Activated CD8-positive, alpha-beta T cell treated with anti-CD3 and anti-CD28 coated beads, Interleukin-2, amount 10 ng/mL, durations not matched to agents 7 days and 5 days (primary cell): Measurements from ENCODE around the gene SHFL. TPM values are rescaled to one million over a fixed set of nuclear protein-coding genes. Genes with fewer than 3 reads are reported as not detected.

ENCODE experiments used
- ATAC-seq: fragments of 150-1000 bp; cut with Tn5 transposase; one replicate; pipeline ENCODE4 v1.10.0; 2021; ENCODE audit warnings: moderate library complexity
- CTCF ChIA-PET: fragments of 350-600 bp; sonication (Branson Sonifier 250); formaldehyde crosslinking; loops from one replicate; lab custom pipeline; 2021; ENCODE audit warnings: antibody characterized with exemption; lab: Charles Lee
- POLR2A ChIA-PET: fragments of 350-600 bp; sonication (Branson Sonifier 250); formaldehyde crosslinking; loops from one replicate; lab custom pipeline; 2021; ENCODE audit warnings: antibody characterized with exemption; lab: Charles Lee
- DNase-seq: peaks from one replicate; pipeline ENCODE4 v3.0.0-alpha.2; 2020
- H3K27ac Mint-ChIP-seq: one replicate; pipeline ENCODE4 v1.8.0; 2021; ENCODE audit warnings: mild to moderate bottlenecking, mixed read lengths
- H3K27me3 Mint-ChIP-seq: one replicate; pipeline ENCODE4 v1.8.0; 2021; ENCODE audit warnings: low read depth, mixed read lengths
- H3K36me3 Mint-ChIP-seq: one replicate; pipeline ENCODE4 v1.8.0; 2021; ENCODE audit warnings: low read depth, mixed read lengths
- H3K4me1 Mint-ChIP-seq: one replicate; pipeline ENCODE4 v1.8.0; 2021; ENCODE audit warnings: low read depth, mixed read lengths
- H3K4me3 Mint-ChIP-seq: one replicate; pipeline ENCODE4 v1.8.0; 2021; ENCODE audit warnings: mild to moderate bottlenecking, mixed read lengths
- H3K9me3 Mint-ChIP-seq: one replicate; pipeline ENCODE4 v1.8.0; 2022; ENCODE audit warnings: mixed read lengths; ENCODE audit not compliant: insufficient read depth
- total RNA-seq, 2 experiments: library from RNA; stranded (reverse); gene quantifications; one replicate each; pipeline ENCODE4 v1.2.3, GENCODE V29; 2021

SHFL gene
- 10 to 100 TPM; 81.2 to 89.5 TPM for total RNA-seq

- Mint-ChIP-seq H3K4me1 (peaks cover 26% of the 10 kb centered on the region), H3K27ac (peak within 1 kb of the TSS; percentile 81), H3K9me3 (no peaks in the 10 kb centered on the region), H3K4me3 (peak within 1 kb of the TSS; percentile 81), H3K27me3 (no peaks in the 10 kb centered on the region), H3K36me3 (peaks cover 29% of the 10 kb centered on the region)
- DNase-seq, result peak; percentile 90
- POLR2A ChIA-PET, result interaction anchor here (1.4 kb wide), 1 partner anchor 11 kb away, joined by 3 read pairs; no protein-coding TSS in a partner anchor
- CTCF ChIA-PET, result interaction anchor here (1.0 kb wide), 1 partner anchor 27 kb away, joined by 6 read pairs; no protein-coding TSS in a partner anchor
- peak; percentile 98 for ATAC-seq
Measured at GRCh38 chr19:10085641-10086590, at the start of gene SHFL. TSS of gene SHFL (plus strand) at chr19:10086317. CDS start at chr19:10086428, 111 bp downstream.

GRCh38 chr19:10036601-10037071 lies 49.5 kb upstream of the SHFL start:
- Mint-ChIP-seq H3K4me1 (no peaks in the 10 kb centered on the region), H3K27ac (no peak overlapping the region), H3K27me3 (peaks cover 9% of the 10 kb centered on the region), H3K9me3 (no peaks in the 10 kb centered on the region), H3K36me3 (no peaks in the 10 kb centered on the region), H3K4me3 (no peak overlapping the region)
- DNase-seq, result no peak
- ATAC-seq, result no peak
- ChIA-PET POLR2A (no interaction called here), CTCF (interaction anchor here (1.7 kb wide), 1 partner anchor 9 kb away, joined by 8 read pairs; no protein-coding TSS in a partner anchor)

GRCh38 chr19:10037367-10037766 lies 48.8 kb upstream of the SHFL start:
- Mint-ChIP-seq H3K27ac (no peak overlapping the region), H3K9me3 (no peaks in the 10 kb centered on the region), H3K4me3 (no peak overlapping the region), H3K4me1 (no peaks in the 10 kb centered on the region), H3K36me3 (no peaks in the 10 kb centered on the region), H3K27me3 (peaks cover 7% of the 10 kb centered on the region)
- ATAC-seq (no peak), DNase-seq (no peak)
- ChIA-PET POLR2A (no interaction called here), CTCF (interaction anchor here (1.7 kb wide), 1 partner anchor 10 kb away, joined by 8 read pairs; no protein-coding TSS in a partner anchor)

GRCh38 chr19:10037809-10038208 lies 48.3 kb upstream of the SHFL start:
- peaks cover 5% of the 10 kb centered on the region for H3K27me3 Mint-ChIP-seq
- no peaks in the 10 kb centered on the region for H3K9me3 Mint-ChIP-seq
- no peak overlapping the region for H3K4me3 Mint-ChIP-seq
- H3K27ac Mint-ChIP-seq, result no peak overlapping the region
- CTCF ChIA-PET, result interaction anchor here (1.7 kb wide), 1 partner anchor 11 kb away, joined by 8 read pairs; no protein-coding TSS in a partner anchor
- DNase-seq (no peak), ATAC-seq (no peak)
- no peaks in the 10 kb centered on the region for H3K36me3 Mint-ChIP-seq
- no peaks in the 10 kb centered on the region for H3K4me1 Mint-ChIP-seq
- POLR2A ChIA-PET, result no interaction called here

- CTCF ChIA-PET, result interaction anchor here (0.5 to 1.2 kb wide), 2 partner anchors 113 to 146 kb away, joined by 3 to 4 read pairs; no protein-coding TSS in a partner anchor
Measured at GRCh38 chr19:10043286-10043927, 42.7 kb upstream of the SHFL start.

GRCh38 chr19:10044390-10044789 lies 41.7 kb upstream of the SHFL start:
- H3K4me3 Mint-ChIP-seq, result no peak overlapping the region
- no peaks in the 10 kb centered on the region for H3K9me3 Mint-ChIP-seq
- ChIA-PET POLR2A (no interaction called here), CTCF (no interaction called here)
- no peak overlapping the region for H3K27ac Mint-ChIP-seq
- DNase-seq (no peak), ATAC-seq (no peak)
- no peaks in the 10 kb centered on the region for H3K4me1 Mint-ChIP-seq
- H3K36me3 Mint-ChIP-seq, result no peaks in the 10 kb centered on the region
- peaks cover 6% of the 10 kb centered on the region for H3K27me3 Mint-ChIP-seq

More at GRCh38 chr19:10043286-10043927, 42.7 kb upstream of the SHFL start:
- no peak for DNase-seq
- Mint-ChIP-seq H3K9me3 (no peaks in the 10 kb centered on the region), H3K27me3 (peaks cover 6% of the 10 kb centered on the region), H3K4me1 (no peaks in the 10 kb centered on the region), H3K27ac (no peak overlapping the region), H3K36me3 (no peaks in the 10 kb centered on the region), H3K4me3 (no peak overlapping the region)
- no peak for ATAC-seq
- POLR2A ChIA-PET, result no interaction called here

GRCh38 chr19:10045371-10045770 lies 40.7 kb upstream of the SHFL start:
- Mint-ChIP-seq H3K9me3 (no peaks in the 10 kb centered on the region), H3K27ac (no peak overlapping the region), H3K4me1 (no peaks in the 10 kb centered on the region), H3K4me3 (no peak overlapping the region), H3K36me3 (no peaks in the 10 kb centered on the region), H3K27me3 (peaks cover 6% of the 10 kb centered on the region)
- CTCF ChIA-PET, result no interaction called here
- POLR2A ChIA-PET, result no interaction called here
- no peak for DNase-seq
- ATAC-seq, result no peak

- POLR2A ChIA-PET, result no interaction called here
- no peak for ATAC-seq
Measured at GRCh38 chr19:10049626-10050025, 36.5 kb upstream of the SHFL start.

GRCh38 chr19:10052602-10053360 lies 33.3 kb upstream of the SHFL start:
- Mint-ChIP-seq H3K27ac (no peak overlapping the region), H3K4me1 (no peaks in the 10 kb centered on the region), H3K36me3 (no peaks in the 10 kb centered on the region), H3K9me3 (no peaks in the 10 kb centered on the region), H3K27me3 (no peaks in the 10 kb centered on the region), H3K4me3 (no peak overlapping the region)
- ChIA-PET CTCF (no interaction called here), POLR2A (no interaction called here)
- DNase-seq (no peak), ATAC-seq (no peak)

More at GRCh38 chr19:10049626-10050025, 36.5 kb upstream of the SHFL start:
- no peak for DNase-seq
- Mint-ChIP-seq H3K36me3 (no peaks in the 10 kb centered on the region), H3K27me3 (peaks cover 4% of the 10 kb centered on the region), H3K27ac (no peak overlapping the region), H3K4me1 (no peaks in the 10 kb centered on the region), H3K4me3 (no peak overlapping the region), H3K9me3 (no peaks in the 10 kb centered on the region)
- CTCF ChIA-PET, result no interaction called here

- CTCF ChIA-PET, result no interaction called here
- no peaks in the 10 kb centered on the region for H3K4me1 Mint-ChIP-seq
- H3K4me3 Mint-ChIP-seq, result no peak overlapping the region
- DNase-seq (peak; percentile 28), ATAC-seq (no peak)
- POLR2A ChIA-PET, result no interaction called here
- H3K36me3 Mint-ChIP-seq, result no peaks in the 10 kb centered on the region
- H3K27me3 Mint-ChIP-seq, result peaks cover 4% of the 10 kb centered on the region
- no peak overlapping the region for H3K27ac Mint-ChIP-seq
- no peaks in the 10 kb centered on the region for H3K9me3 Mint-ChIP-seq
Measured at GRCh38 chr19:10061717-10062310, 24.3 kb upstream of the SHFL start.

GRCh38 chr19:10068205-10068604 lies 17.9 kb upstream of the SHFL start:
- Mint-ChIP-seq H3K27me3 (peaks cover 2% of the 10 kb centered on the region), H3K9me3 (no peaks in the 10 kb centered on the region), H3K36me3 (no peaks in the 10 kb centered on the region), H3K4me3 (no peak overlapping the region), H3K27ac (peak overlapping the region; percentile 35), H3K4me1 (peaks cover 13% of the 10 kb centered on the region)
- ATAC-seq, result peak; percentile 33
- DNase-seq, result no peak
- ChIA-PET POLR2A (interaction anchor here (0.6 kb wide), 1 partner anchor 20 kb away, joined by 3 read pairs; no protein-coding TSS in a partner anchor), CTCF (no interaction called here)
